Heart left ventricle (tissue), 16 donors: ENCODE results near the gene KRT1. TPM values are rescaled to one million over a fixed set of nuclear protein-coding genes. Genes with fewer than 3 reads are reported as not detected.

ENCODE experiments used
- ATAC-seq, 4 donors: fragments of 200-7000 bp; cut with Tn5 transposase; one replicate each; pipeline ENCODE4 v1.9.1; 2020 to 2022; ENCODE audit warnings: moderate library complexity in 4 of 4, mild to moderate bottlenecking in 3 of 4, moderate number of reproducible peaks in 1 of 4
- DNase-seq, 5 donors: peaks; one replicate each; pipeline ENCODE4 v3.0.0-alpha.2; 2020
- H3K27ac ChIP-seq, 12 donors: fragments of 200-600 bp; sonication (generic) in 4 of 12; one replicate each; pipeline versions ENCODE4 v1.5.0 to v1.8.0; 2016 to 2022; ENCODE audit warnings: mild to moderate bottlenecking in 2 of 12
- H3K27me3 ChIP-seq, 9 donors: fragments of 200-600 bp; sonication (generic) in 2 of 9; one replicate each; pipeline versions ENCODE4 v1.5.1 to v1.8.0; 2016 to 2022; ENCODE audit warnings: mild to moderate bottlenecking in 3 of 9
- H3K36me3 ChIP-seq, 9 donors: fragments of 200-600 bp; sonication (generic) in 2 of 9; one replicate each; pipeline versions ENCODE4 v1.5.0 to v1.8.0; 2018 to 2022; ENCODE audit warnings: mild to moderate bottlenecking in 2 of 9
- H3K4me1 ChIP-seq, 12 donors: fragments of 200-600 bp; sonication (generic) in 4 of 12; one replicate each; pipeline versions ENCODE4 v1.5.0 to v1.8.0; 2016 to 2022; ENCODE audit warnings: mild to moderate bottlenecking in 3 of 12
- H3K4me3 ChIP-seq, 12 donors: fragments of 200-600 bp; sonication (generic) in 4 of 12; one replicate each; pipeline versions ENCODE4 v1.5.0 to v1.8.0; 2017 to 2022; ENCODE audit warnings: mild to moderate bottlenecking in 9 of 12, moderate library complexity in 4 of 12
- H3K9me3 ChIP-seq, 12 donors: fragments of 200-600 bp; sonication (generic) in 4 of 12; one replicate each; pipeline versions ENCODE4 v1.5.0 to v1.8.0; 2016 to 2022; ENCODE audit warnings: mild to moderate bottlenecking in 1 of 12
- POLR2A ChIP-seq, 2 donors: fragments of 450-650 bp; IDR thresholded peaks; one replicate each; pipeline ENCODE4 v1.6.1; 2017; ENCODE audit warnings: antibody characterized with exemption in 2 of 2, mild to moderate bottlenecking in 2 of 2, moderate library complexity in 2 of 2
- WGBS, 4 donors: extraction: QIAGEN DNeasy Blood & Tissue Kit in 2 of 4; methylation state at CpG; one replicate each; pipeline versions ENCODE4 v1.1.5 to v1.1.7; 2013 to 2018; 5-methylcytosine and 5-hydroxymethylcytosine counted together
- intact Hi-C, 10 donors: fragments of 100-400 bp; cut with DNase I; formaldehyde crosslinking; loops; one replicate each; pipeline versions ENCODE4 v1.11.1 to v1.14.2; 2022
- polyA plus RNA-seq, 2 donors: library from polyadenylated mRNA; stranded (reverse); fragments of 200-250 nt; gene quantifications; one replicate each; pipeline ENCODE4 v1.2.3, GENCODE V29; 2013
- total RNA-seq, 9 donors: library from RNA; depleted of rRNA in 2 of 9; stranded (reverse); fragments of >200 nt in 2 of 9; fragmentation: NEBNext Ultra II Directional in 3 of 9; extraction: Animal tissue kit (Norgen Biotek cat#: 25700) in 3 of 9; gene quantifications; one replicate each; pipeline versions ENCODE4 v1.1.0 to v1.2.4, GENCODE V29; 2016 to 2023
- TF ChIP-seq, protein P1 (sequence below), 12 donors: fragments of 200-600 bp; sonication (generic) in 4 of 12; IDR thresholded peaks; one replicate each; pipeline versions ENCODE4 v1.5.0 to v1.8.0; 2018 to 2022; ENCODE audit warnings: antibody characterized with exemption in 12 of 12, mild to moderate bottlenecking in 5 of 12
- donor health status: ischemic (EF 13 %, LVEDD 7.1; RV severe dilation, severe dysfunction).
- donor health status: healthy with polysubstance abuse.
- donor health status: DM: no; HTN: yes; CAD: no.
- donor health status: DM: no; HTN: no; CAD: no.
- donor health status: ischemic (EF 25% LVEDD 6.9; RV normal size, moderate dysfunction).
- donor health status: ischemic (EF 25% LVEDD 5.7; RV mildly dilated, moderate dysfunction).
- donor health status: healthy.
- donor health status: DM: yes; HTN: yes; CAD: no.
- donor health status: ischemic (EF 35%, LVEDD 5.7; RV mildly dilated, moderate dysfunction).
- donor health status: nonischemic (EF 11% LVEDD 7.7; RV severe dilation, severe dysfunction).
- donor health status: DM: yes; HTN: yes; CAD: no.
- donor health status: PGD.
- donor health status: ischemic (EF 29% LVEDD 5.4; RV normal size, mild dysfunction).
- donor health status: nonischemic (EF 23%, LVEDD 6.1; RV moderate dilation, normal function).

Gene KRT1
- total and polyA plus RNA-seq, 11 donors: 0.35 TPM; not detected in 10

DNA sequence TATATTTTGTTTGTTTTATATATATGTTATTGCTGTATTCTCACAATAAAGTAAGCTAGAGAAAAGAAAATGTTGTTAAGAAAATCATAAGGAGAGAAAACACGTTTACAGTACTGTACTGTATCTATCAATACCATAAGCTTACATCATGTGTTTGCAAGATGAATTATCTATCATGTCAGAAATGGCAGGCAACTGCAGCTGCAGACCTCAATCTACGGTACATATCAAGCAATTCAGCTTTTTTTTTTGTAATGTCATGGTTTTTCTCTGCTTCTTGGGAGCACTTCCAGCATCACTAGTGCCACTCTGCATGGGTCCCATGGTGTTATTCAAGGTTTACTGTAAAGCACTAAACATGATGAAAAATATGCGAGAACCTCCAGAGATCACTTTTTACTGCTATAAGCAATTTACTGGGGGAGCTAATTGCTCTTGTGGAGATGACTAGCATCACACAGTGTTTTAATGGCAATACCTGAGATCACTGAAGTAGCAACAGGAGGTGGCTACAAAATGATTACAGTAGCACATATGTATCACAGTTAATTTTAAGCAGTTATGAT, 19.2 kb downstream of the KRT1 start:
- intact Hi-C loops: loop anchor here in 1 of 10 donors (10.0 kb wide), 1 partner anchor 204 kb away; no protein-coding TSS in a partner anchor
- WGBS, 4 donors: 73 to 80% (median 78%) methylated on average over 3 of the region's 3 CpGs
- Histone ChIP-seq H3K27ac (no peak overlapping the region), H3K4me1 (peaks cover 0 to 13% (median 0%) of the 10 kb centered on the region in 12 donors), H3K36me3 (no peaks in the 10 kb centered on the region), H3K9me3 (no peaks in the 10 kb centered on the region), H3K4me3 (no peak overlapping the region), H3K27me3 (peaks cover 0 to 15% (median 3%) of the 10 kb centered on the region in 9 donors)
- ATAC-seq: no peak
- DNase-seq: no peak
- TF ChIP-seq POLR2A (IDR thresholded peaks at IDR 0.05): no peak
- TF ChIP-seq, protein P1, sequence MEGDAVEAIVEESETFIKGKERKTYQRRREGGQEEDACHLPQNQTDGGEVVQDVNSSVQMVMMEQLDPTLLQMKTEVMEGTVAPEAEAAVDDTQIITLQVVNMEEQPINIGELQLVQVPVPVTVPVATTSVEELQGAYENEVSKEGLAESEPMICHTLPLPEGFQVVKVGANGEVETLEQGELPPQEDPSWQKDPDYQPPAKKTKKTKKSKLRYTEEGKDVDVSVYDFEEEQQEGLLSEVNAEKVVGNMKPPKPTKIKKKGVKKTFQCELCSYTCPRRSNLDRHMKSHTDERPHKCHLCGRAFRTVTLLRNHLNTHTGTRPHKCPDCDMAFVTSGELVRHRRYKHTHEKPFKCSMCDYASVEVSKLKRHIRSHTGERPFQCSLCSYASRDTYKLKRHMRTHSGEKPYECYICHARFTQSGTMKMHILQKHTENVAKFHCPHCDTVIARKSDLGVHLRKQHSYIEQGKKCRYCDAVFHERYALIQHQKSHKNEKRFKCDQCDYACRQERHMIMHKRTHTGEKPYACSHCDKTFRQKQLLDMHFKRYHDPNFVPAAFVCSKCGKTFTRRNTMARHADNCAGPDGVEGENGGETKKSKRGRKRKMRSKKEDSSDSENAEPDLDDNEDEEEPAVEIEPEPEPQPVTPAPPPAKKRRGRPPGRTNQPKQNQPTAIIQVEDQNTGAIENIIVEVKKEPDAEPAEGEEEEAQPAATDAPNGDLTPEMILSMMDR (IDR thresholded peaks at IDR 0.05): no peak

DNA sequence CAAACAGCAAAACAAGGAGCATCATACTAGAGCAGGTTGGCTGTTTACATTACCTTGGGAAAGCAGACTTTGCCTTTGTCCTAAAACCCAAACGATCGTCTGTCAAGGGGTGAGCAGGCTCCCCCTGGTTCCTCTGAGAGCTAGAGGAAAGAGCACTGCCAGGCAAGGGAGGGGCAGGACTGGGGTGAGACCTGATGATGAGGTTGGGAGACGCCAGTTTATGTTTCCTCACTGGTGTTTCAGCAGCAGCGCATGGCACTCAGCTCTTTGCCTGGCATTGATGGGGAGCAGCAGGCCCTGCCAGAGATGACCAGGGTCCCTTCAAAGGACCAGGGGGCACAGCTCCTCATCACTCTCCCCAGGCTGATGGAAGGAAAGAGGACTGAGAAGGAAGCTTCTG, 20.3 kb downstream of the KRT1 start:
- no peak for DNase-seq
- WGBS, 4 donors: 79 to 90% (median 84%) methylated on average over 4 of the region's 4 CpGs
- intact Hi-C loops: loop anchor here in 1 of 10 donors (10.0 kb wide), 1 partner anchor 205 kb away; no protein-coding TSS in a partner anchor
- H3K27ac ChIP-seq: no peak overlapping the region
- TF ChIP-seq POLR2A (IDR thresholded peaks at IDR 0.05): no peak
- TF ChIP-seq, protein P1 (IDR thresholded peaks at IDR 0.05): no peak
- no peaks in the 10 kb centered on the region for H3K36me3 ChIP-seq
- ATAC-seq: no peak
- H3K9me3 ChIP-seq: no peaks in the 10 kb centered on the region
- H3K4me3 ChIP-seq: no peak overlapping the region
- peaks cover 0 to 10% (median 3%) of the 10 kb centered on the region in 9 donors for H3K27me3 ChIP-seq
- H3K4me1 ChIP-seq: peaks cover 0 to 21% (median 0%) of the 10 kb centered on the region in 12 donors

DNA sequence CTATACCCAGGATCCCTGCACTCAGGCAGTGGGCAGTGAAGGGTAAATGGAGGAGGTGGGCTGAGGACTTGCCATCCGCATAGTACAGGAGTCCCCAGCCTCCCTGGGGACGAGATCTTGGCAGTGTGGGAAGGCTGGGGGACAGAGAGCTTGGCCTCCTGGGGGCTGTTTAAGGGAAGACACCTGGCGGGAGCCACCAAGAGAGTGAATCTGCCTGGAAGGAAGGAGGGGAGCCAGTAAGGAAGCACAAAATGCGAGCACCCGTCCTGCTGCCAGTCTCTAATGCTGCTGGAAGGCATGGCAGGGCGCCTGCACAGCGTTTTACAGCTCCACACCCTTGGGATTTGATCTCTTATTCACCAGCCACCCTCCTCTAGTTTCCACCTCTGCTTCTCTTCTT, 20.8 kb downstream of the KRT1 start:
- peaks cover 0 to 8% (median under 1%) of the 10 kb centered on the region in 9 donors for H3K27me3 ChIP-seq
- intact Hi-C loops: no loop called here
- no peak overlapping the region for H3K27ac ChIP-seq
- no peak for TF ChIP-seq POLR2A (IDR thresholded peaks at IDR 0.05)
- TF ChIP-seq, protein P1 (IDR thresholded peaks at IDR 0.05): no peak
- H3K36me3 ChIP-seq: no peaks in the 10 kb centered on the region
- no peak for ATAC-seq
- H3K4me1 ChIP-seq: peaks cover 0 to 21% (median 0%) of the 10 kb centered on the region in 12 donors
- WGBS, 4 donors: 60 to 72% (median 63%) methylated on average over 7 of the region's 7 CpGs
- no peak for DNase-seq
- no peak overlapping the region for H3K4me3 ChIP-seq
- H3K9me3 ChIP-seq: no peaks in the 10 kb centered on the region

DNA sequence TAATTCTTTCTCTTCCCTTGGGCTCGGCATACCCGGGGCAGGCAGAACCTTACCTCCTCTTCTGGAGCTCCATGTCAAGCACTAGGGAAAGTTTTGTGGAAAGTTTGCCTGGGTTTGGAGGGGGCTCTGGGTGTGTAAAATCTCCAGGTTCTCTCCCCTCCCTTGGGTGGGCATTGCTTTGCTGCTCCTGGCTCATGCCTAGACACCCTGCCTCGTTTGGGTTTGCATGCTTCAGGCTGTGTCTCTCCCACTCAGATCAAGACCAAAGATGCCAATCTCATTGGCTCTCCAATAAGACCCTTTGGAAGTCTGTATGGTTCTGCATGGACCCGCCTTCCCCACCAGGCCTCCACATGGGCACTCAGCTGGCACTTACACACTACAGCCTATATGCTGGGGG, 22.0 kb downstream of the KRT1 start:
- no peak for DNase-seq
- WGBS, 4 donors: 75 to 87% (median 82%) methylated on average over 3 to 4 of the region's 4 CpGs
- TF ChIP-seq, protein P1 (IDR thresholded peaks at IDR 0.05): no peak
- TF ChIP-seq POLR2A (IDR thresholded peaks at IDR 0.05): no peak
- Histone ChIP-seq H3K36me3 (no peaks in the 10 kb centered on the region), H3K27me3 (peaks cover 0 to 15% (median 0%) of the 10 kb centered on the region in 9 donors), H3K4me1 (peaks cover 0 to 21% (median 0%) of the 10 kb centered on the region in 12 donors), H3K4me3 (no peak overlapping the region), H3K9me3 (no peaks in the 10 kb centered on the region), H3K27ac (no peak overlapping the region)
- ATAC-seq: no peak
- intact Hi-C loops: no loop called here
